HEK293 (cell line): ENCODE data around the gene LSG1.
A peak's percentile ranks its signal among the peaks of the same experiment; 100 is the strongest.

Experiments
- CTCF ChIA-PET: fragments of 350-600 bp; formaldehyde crosslinking; extraction: SDS; loops from one replicate; lab custom pipeline; 2021; ENCODE audit warnings: antibody characterized with exemption; lab: Yijun Ruan, JAX
- POLR2A ChIA-PET: fragments of 300-600 bp; formaldehyde crosslinking; extraction: SDS; loops from one replicate; lab custom pipeline; 2020; ENCODE audit warnings: antibody characterized with exemption, inconsistent platforms; lab: Yijun Ruan, JAX
- H3K27ac ChIP-seq: fragments of 200-500 bp; sonication (Bioruptor generic); 2 replicates; pipeline ENCODE4 v1.5.1; 2014; ENCODE audit warnings: low read depth, low read length, control low read depth, inconsistent platforms; ENCODE audit errors: extremely low read depth
- H3K36me3 ChIP-seq, 2 experiments: fragments of 200-500 bp in 1 of 2; sonication (Bioruptor generic) in 1 of 2; 1 replicate in 1 of 2; 2 replicates in 1 of 2; pipeline ENCODE4 v1.5.1; 2014 to 2017; ENCODE audit warnings: inconsistent platforms in 2 of 2, low read length in 2 of 2; ENCODE audit not compliant: control insufficient read depth in 2 of 2, insufficient read depth in 1 of 2
- H3K4me1 ChIP-seq: fragments of 200-500 bp; sonication (Bioruptor generic); 2 replicates; pipeline ENCODE4 v1.5.1; 2014; ENCODE audit warnings: mild to moderate bottlenecking, low read length, inconsistent platforms; ENCODE audit not compliant: control insufficient read depth, insufficient read depth
- H3K4me3 ChIP-seq: 2 replicates; pipeline ENCODE4 v1.5.1; 2011; ENCODE audit warnings: low read depth, mild to moderate bottlenecking, control low read depth, low read length, moderate library complexity
- H3K9me3 ChIP-seq: fragments of 200-500 bp; sonication (Bioruptor generic); 2 replicates; pipeline ENCODE4 v1.5.1; 2014; ENCODE audit warnings: low read depth, low read length, inconsistent platforms; ENCODE audit not compliant: control insufficient read depth, insufficient read depth
- EGR2 ChIP-seq: fragments of 450-650 bp; formaldehyde crosslinking; IDR thresholded peaks from 2 replicates; pipeline ENCODE4 v1.5.1; 2016; ENCODE audit warnings: low read depth, missing biosample characterization, missing genetic modification characterization
- MEIS1 ChIP-seq: sonication (generic); formaldehyde crosslinking; IDR thresholded peaks from 2 replicates; pipeline ENCODE4 v1.8.1; 2022; ENCODE audit warnings: missing genetic modification reagents, mild to moderate bottlenecking, borderline replicate concordance
- PRDM6 ChIP-seq: fragments of 450-650 bp; formaldehyde crosslinking; IDR thresholded peaks from 2 replicates; pipeline ENCODE4 v1.5.1; 2017; ENCODE audit warnings: missing biosample characterization, missing genetic modification characterization
- TCF7L2 ChIP-seq: IDR thresholded peaks from 2 replicates; pipeline ENCODE4 v1.6.1; 2011; ENCODE audit warnings: low read depth, mild to moderate bottlenecking, inconsistent platforms, low read length, moderate library complexity, borderline replicate concordance
- TRIM28 ChIP-seq: IDR thresholded peaks from 2 replicates; pipeline ENCODE4 v1.6.1; 2011; ENCODE audit warnings: low read length, control low read depth, borderline replicate concordance
- ZBTB17 ChIP-seq: fragments of 450-650 bp; formaldehyde crosslinking; IDR thresholded peaks from 2 replicates; pipeline ENCODE4 v1.5.1; 2016; ENCODE audit warnings: missing biosample characterization, missing genetic modification characterization
- ZNF114 ChIP-seq: fragments of 450-650 bp; formaldehyde crosslinking; IDR thresholded peaks from 2 replicates; pipeline ENCODE4 v1.5.0; 2017; ENCODE audit warnings: missing biosample characterization, missing genetic modification characterization
- ZNF280C ChIP-seq: fragments of 450-650 bp; formaldehyde crosslinking; IDR thresholded peaks from 2 replicates; pipeline ENCODE4 v1.5.1; 2016; ENCODE audit warnings: missing biosample characterization, missing genetic modification characterization
- ZNF37A ChIP-seq: fragments of 450-650 bp; IDR thresholded peaks from 2 replicates; pipeline ENCODE4 v1.5.1; 2018; ENCODE audit warnings: missing biosample characterization, missing genetic modification characterization
- ZNF670 ChIP-seq: fragments of 450-650 bp; formaldehyde crosslinking; IDR thresholded peaks from 2 replicates; pipeline ENCODE4 v1.5.1; 2016; ENCODE audit warnings: missing biosample characterization, missing genetic modification characterization, low read depth
- TF ChIP-seq, protein P1 (sequence below): sonication (generic); formaldehyde crosslinking; IDR thresholded peaks from 2 replicates; pipeline ENCODE4 v1.8.1; 2022; ENCODE audit warnings: mild to moderate bottlenecking, moderate library complexity, missing genetic modification reagents

Gene LSG1

DNA sequence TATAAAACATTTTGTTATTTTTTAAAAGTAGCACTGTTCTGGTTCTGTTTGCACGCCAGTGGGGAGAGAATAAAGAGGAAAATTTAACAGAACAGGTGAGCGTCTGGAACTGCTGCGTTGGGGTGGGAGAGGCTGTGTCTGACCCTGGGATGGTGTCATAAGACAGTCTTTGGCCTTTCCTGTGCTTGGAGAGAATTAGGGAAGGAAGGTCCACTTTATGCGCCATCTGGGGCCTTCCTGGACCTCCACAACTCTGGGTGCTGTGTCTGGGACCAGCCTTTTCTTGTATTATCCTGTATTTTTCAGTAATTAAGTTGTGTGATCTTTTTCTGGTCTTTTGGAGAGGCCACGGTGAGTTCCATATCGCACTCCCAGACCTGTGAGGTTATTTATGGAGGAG, 17.0 kb upstream of the LSG1 start (continued):
- TF ChIP-seq ZNF280C = no peak
- no peak for TF ChIP-seq ZNF37A (tag by site-specific recombination)

DNA sequence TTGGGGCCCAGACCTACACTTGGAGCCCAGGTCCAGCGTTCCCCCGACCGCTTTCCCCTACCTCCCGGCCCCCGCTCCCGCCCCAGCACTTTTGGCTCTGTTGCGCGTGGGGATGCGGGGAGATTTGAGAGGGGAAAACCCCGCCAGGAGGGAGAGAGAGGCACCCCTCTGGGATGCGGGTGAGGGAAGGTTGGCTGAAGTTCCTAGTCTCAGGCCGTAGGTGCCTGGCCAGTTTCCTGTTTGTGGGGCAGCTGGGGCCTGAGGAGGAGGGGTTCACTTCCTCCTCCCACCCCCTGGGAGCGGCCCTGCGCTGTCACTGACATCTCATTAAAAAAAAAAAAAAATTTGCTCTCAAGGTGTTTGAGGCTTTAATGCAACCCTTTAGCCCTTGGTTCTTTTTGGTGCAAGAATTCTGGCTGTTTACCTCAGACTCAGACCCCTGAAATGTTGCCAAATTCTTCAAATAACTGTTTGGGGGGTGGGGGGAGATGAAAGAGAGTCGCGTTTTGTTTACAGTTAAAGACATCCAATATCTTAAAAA, 16.3 kb upstream of the LSG1 start:
- Histone ChIP-seq H3K4me1 (0 out of 2 replicates have a peak, but pooled peaks cover 4% of the 10 kb centered on the region), H3K27ac (no peak overlapping the region), H3K9me3 (no peaks in the 10 kb centered on the region), H3K4me3 (peak overlapping the region; percentile 59), H3K36me3 (peaks cover 0 to 8% of the 10 kb centered on the region in 2 experiments; a peak in 1 of 3 replicates)
- ChIA-PET POLR2A (interaction anchor here (1.5 kb wide), 1 partner anchor 48 kb away, joined by 4 read pairs; no protein-coding TSS in a partner anchor), CTCF (interaction anchor here (1.0 to 2.0 kb wide), 2 partner anchors 55 to 418 kb away, joined by 3 to 5 read pairs; no protein-coding TSS in a partner anchor)
- 0 out of 2 replicates have a peak, but pooled peaks have one; percentile 25 for TF ChIP-seq PRDM6 (tag by site-specific recombination)
- TF ChIP-seq ZBTB17 (tag by site-specific recombination) = no peak
- TF ChIP-seq, protein P1, sequence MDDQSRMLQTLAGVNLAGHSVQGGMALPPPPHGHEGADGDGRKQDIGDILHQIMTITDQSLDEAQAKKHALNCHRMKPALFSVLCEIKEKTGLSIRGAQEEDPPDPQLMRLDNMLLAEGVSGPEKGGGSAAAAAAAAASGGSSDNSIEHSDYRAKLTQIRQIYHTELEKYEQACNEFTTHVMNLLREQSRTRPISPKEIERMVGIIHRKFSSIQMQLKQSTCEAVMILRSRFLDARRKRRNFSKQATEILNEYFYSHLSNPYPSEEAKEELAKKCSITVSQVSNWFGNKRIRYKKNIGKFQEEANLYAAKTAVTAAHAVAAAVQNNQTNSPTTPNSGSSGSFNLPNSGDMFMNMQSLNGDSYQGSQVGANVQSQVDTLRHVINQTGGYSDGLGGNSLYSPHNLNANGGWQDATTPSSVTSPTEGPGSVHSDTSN (CRISPR knock-in tag) = no peak
- 0 out of 2 replicates have a peak, but pooled peaks have one; percentile 22 for TF ChIP-seq TCF7L2
- no peak for TF ChIP-seq ZNF114
- no peak for TF ChIP-seq ZNF670 (tag by site-specific recombination)

DNA sequence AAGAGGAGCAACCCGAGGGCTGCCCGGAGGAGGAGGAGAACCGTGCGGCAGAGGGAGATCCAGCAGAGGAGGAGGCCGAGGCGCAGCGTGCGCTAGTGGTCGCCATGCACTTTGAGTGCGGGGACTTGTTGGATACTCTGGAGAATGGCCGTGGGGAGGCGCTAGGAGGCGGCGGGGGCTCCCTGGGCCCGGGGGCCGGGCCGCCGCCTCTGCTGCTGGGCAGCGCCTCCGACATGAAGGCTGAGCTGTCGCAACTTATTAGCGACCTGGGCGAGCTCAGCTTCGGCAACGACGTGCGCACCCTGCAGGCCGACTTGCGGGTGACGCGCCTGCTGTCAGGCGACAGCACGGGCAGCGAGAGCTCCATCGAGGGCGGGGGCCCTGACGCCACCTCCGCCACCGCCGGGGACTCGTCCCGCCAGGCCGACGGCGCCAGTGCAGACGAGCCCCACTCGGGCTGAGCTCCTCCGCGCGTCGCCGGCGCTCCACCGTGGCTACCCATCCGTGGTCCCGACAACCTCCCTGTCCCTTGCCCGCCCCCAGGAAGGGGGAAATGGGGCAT, 15.7 kb upstream of the LSG1 start:
- Histone ChIP-seq H3K4me3 (peak overlapping the region; percentile 59), H3K27ac (no peak overlapping the region), H3K9me3 (no peaks in the 10 kb centered on the region), H3K4me1 (0 out of 2 replicates have a peak, but pooled peaks cover 4% of the 10 kb centered on the region), H3K36me3 (peaks cover 0 to 8% of the 10 kb centered on the region in 2 experiments; a peak in 1 of 3 replicates)
- TF ChIP-seq EGR2 (tag by site-specific recombination) (no peak), MEIS1 (CRISPR knock-in tag) (no peak), TRIM28 (no peak)
- CTCF ChIA-PET = interaction anchor here (2.0 kb wide), 1 partner anchor 419 kb away, joined by 5 read pairs; no protein-coding TSS in a partner anchor
- POLR2A ChIA-PET = interaction anchor here (1.2 to 1.8 kb wide), 3 partner anchors 33 to 75 kb away, joined by 3 to 4 read pairs (median 4); no protein-coding TSS in a partner anchor
